Fibroblast of villous mesenchyme (primary cell): ENCODE measurements around the gene FOXE1. TPM values are rescaled to one million over a fixed set of nuclear protein-coding genes. Genes with fewer than 3 reads are reported as not detected.

Experiments used
- DNase-seq: peaks from one replicate; pipeline ENCODE4 v3.0.0-alpha.2; 2010; ENCODE audit warnings: low read depth
- H3K4me3 ChIP-seq: 2 replicates; pipeline ENCODE4 v1.5.1; 2011; ENCODE audit warnings: low read depth, mild to moderate bottlenecking, low read length
- total RNA-seq: library from RNA; depleted of rRNA; stranded (reverse); fragments of >200 nt; gene quantifications from 2 replicates; pipeline ENCODE4 v1.2.3, GENCODE V29; 2012
- TF ChIP-seq, protein P1 (sequence below): IDR thresholded peaks from 2 replicates; pipeline ENCODE4 v1.5.1; 2012; ENCODE audit warnings: low read depth, mild to moderate bottlenecking, low read length; ENCODE audit not compliant: insufficient read depth

Gene FOXE1
- total RNA-seq, 1 donor, result under 0.01 TPM

DNA sequence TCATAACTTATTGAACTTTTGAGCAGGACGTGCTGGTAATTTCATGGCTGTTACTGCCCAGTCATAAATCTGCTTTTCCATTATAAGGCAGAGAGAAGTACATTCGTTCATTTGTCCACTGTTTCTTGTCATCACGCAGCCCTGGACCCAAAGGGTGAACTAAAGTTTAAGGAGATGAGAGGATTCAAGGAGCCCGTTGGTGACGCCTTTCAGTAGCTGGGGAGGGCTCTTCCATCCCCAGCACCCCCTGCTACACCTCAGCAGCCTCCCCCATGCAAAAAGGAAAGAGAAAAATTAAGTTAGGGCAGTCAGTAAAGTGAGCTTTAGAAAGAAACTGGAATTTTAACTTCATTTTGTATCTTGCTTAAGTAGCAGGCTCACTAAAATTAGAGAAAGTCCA is 2.9 kb downstream of the FOXE1 start:
- no peak overlapping the region for H3K4me3 ChIP-seq
- TF ChIP-seq, protein P1, sequence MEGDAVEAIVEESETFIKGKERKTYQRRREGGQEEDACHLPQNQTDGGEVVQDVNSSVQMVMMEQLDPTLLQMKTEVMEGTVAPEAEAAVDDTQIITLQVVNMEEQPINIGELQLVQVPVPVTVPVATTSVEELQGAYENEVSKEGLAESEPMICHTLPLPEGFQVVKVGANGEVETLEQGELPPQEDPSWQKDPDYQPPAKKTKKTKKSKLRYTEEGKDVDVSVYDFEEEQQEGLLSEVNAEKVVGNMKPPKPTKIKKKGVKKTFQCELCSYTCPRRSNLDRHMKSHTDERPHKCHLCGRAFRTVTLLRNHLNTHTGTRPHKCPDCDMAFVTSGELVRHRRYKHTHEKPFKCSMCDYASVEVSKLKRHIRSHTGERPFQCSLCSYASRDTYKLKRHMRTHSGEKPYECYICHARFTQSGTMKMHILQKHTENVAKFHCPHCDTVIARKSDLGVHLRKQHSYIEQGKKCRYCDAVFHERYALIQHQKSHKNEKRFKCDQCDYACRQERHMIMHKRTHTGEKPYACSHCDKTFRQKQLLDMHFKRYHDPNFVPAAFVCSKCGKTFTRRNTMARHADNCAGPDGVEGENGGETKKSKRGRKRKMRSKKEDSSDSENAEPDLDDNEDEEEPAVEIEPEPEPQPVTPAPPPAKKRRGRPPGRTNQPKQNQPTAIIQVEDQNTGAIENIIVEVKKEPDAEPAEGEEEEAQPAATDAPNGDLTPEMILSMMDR, result no peak
- no peak for DNase-seq

DNA sequence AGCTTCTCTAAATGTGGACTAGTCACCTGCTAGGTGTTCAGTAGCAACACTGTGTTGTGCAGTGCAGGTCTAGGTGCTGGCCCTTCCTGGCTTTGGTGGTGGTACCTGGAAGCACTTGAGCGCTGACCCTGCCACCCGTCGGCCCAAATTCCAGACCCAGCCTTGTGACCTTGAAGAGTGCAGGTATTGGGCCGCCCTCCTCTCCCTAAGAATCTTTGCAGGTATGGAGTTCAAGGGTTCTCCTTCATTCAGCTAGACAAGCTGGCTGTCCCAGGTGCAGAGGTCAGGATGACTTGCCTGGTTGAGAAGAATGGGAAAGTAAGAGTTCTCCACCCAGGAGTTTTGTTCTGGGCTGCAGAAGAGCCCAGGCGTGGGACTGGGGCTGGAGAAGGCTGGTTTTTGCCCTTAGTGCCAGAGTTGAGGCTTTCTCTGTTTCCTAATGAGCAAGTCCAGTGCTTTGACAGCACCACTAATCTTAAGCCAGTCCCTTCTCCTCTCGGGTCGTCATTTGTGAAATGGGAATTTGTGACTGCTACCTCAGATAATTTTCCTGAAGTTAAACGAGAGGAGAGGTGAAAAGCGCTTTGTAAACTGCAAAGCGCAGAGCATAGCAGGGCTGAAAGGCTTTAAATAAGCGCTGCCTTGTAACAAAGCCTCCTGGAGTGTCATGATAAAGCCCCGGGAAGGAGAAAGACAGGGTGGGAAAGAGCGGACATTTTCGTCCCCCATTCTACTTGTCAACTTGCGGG is 4.0 kb downstream of the FOXE1 start:
- TF ChIP-seq, protein P1, result no peak
- no peak overlapping the region for H3K4me3 ChIP-seq
- no peak for DNase-seq

DNA sequence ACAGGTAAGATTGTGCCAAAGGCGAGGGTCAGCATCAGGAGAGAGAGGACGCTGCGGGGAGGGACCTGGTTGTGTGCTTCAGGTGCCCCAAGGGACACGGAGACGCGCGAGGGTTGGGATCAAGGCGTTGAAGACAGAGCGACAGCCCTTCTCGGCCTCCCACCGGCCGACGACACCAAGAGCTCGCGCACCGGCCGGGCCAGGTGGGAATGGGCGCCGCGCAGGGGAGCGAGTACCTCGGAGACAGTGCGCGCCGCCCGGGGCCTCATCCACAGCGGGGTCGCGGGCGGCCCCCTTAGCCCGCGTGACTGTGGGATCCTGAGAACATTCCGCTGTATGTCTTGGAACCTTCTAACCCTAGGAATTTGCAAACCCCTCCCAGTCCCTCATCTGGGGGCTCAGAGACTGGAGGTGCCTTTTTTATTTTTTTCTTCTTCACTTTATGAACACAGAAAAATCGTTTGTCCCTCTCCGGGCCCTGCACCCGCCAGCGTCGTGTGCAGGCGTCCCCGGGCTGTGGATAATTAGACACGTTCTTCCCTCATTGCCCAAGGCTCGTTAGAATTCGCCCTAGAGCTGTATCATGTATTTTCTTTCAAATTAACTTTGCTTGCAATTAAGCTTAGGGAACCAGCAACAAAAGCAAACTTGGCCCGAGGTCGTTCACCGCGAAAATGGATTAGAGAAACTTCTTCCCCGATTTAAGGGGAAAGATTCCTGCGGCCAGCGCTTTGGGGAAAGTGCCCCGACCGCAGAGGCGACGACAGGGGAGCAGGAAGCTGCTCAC is 4.8 kb downstream of the FOXE1 start:
- H3K4me3 ChIP-seq, result no peak overlapping the region
- no peak for DNase-seq
- TF ChIP-seq, protein P1, result no peak

DNA sequence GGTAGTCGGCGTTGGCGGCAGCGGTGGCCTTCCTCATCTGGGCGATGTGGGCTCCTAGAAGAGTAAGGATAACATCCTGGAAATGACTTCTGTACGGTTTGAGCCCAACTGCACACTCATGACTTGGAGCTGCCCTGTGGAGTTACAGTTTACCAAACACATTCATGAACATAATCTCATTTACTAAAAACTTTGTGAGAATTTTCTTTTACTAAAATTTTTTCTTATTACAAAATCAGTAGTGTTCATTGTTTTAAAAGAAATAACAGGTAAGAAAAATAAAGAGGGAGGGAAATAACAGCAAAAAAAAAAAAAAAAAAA is 5.3 kb downstream of the FOXE1 start:
- TF ChIP-seq, protein P1, result no peak
- no peak overlapping the region for H3K4me3 ChIP-seq
- no peak for DNase-seq

DNA sequence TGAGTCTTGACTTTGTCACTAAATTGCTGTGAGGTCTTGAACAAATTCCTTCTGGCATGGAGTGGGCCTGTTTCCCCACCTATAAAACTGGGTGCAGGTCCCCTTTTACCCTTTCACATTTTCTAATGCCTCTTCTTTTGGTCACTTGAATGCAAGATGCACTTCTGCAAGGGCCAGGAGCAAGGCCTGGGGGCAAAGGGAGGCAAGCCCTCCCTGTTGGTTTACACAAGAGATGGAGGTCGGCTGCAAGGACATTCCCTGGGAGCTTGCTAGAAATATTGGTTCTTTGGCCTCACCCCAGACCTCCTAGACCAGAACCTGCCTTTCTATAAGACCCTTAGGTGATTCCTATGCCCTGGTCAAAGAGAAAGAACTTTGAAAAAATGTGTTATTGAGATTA is 5.8 kb downstream of the FOXE1 start:
- no peak overlapping the region for H3K4me3 ChIP-seq
- TF ChIP-seq, protein P1, result no peak
- no peak for DNase-seq

DNA sequence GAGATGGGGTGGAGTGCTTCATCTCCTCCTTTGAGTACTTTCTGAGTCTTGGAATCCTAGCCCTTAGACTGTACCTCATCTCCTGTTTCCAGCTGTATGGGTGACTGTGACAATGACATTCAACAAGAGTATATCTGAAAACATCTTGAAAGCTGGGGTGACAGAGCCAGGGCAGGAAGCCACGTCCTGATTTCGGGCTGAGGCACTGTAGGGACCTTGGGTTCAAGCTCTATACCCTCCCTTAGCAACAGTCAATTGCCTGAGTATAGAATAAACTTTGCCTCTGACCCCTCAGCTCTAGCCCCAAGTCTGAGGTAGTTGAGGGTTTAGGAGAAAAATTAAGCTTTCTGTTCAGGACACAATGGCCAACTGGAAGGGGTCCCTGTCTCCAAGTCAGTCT is 6.3 kb downstream of the FOXE1 start:
- DNase-seq, result no peak
- TF ChIP-seq, protein P1, result no peak
- no peak overlapping the region for H3K4me3 ChIP-seq
